ENCODE measurements around the gene ATRAID. TPM values are rescaled to one million over a fixed set of nuclear protein-coding genes. Genes with fewer than 3 reads are reported as not detected.

ATRAID gene
- total RNA-seq, 1 experiment from 2014 or later: 97.2 TPM

DNA sequence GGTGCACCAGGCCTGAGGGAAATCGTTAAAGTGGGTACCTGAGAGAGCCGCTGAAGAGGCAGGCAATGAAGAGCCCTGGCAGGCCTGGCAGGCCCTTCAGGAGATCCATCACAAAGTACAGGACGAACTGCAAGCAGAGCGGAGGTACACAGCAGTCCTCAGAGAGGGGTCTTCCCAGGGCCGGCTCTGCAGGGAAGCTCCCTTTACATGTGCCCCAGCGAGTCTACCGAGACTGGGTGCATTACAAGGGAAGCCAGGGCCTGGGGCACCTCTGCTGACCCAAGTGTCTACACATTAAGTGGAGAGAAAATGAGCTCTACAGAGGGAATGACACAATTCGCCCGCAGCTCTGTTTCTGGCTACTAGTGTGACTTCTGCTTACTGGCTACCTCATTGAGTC is 8.1 kb upstream of the ATRAID start:
- DNase-seq (ENCODE audit: low spot score) (no peak), ATAC-seq (no peak)
- TF ChIP-seq GRHL2 (CRISPR knock-in tag; IDR thresholded peaks at IDR 0.05; ENCODE audit: insufficient replicate concordance, severe bottlenecking) (no peak), KAT7 (CRISPR knock-in tag; IDR thresholded peaks at IDR 0.05; ENCODE audit: borderline replicate concordance) (no peak), RORB (CRISPR knock-in tag; IDR thresholded peaks at IDR 0.05) (no peak), ZNF671 (CRISPR knock-in tag; IDR thresholded peaks at IDR 0.05) (no peak), ZNF396 (CRISPR knock-in tag; IDR thresholded peaks at IDR 0.05; ENCODE audit: borderline replicate concordance) (no peak), TCF7 (CRISPR knock-in tag; IDR thresholded peaks at IDR 0.05; ENCODE audit: low read depth) (no peak), GTF2I (CRISPR knock-in tag; conservative IDR thresholded peaks at IDR 0.05) (no peak), TP53 (CRISPR knock-in tag; IDR thresholded peaks at IDR 0.05) (no peak), GABPB1 (CRISPR knock-in tag; IDR thresholded peaks at IDR 0.05) (no peak)
- TF ChIP-seq, protein P1, sequence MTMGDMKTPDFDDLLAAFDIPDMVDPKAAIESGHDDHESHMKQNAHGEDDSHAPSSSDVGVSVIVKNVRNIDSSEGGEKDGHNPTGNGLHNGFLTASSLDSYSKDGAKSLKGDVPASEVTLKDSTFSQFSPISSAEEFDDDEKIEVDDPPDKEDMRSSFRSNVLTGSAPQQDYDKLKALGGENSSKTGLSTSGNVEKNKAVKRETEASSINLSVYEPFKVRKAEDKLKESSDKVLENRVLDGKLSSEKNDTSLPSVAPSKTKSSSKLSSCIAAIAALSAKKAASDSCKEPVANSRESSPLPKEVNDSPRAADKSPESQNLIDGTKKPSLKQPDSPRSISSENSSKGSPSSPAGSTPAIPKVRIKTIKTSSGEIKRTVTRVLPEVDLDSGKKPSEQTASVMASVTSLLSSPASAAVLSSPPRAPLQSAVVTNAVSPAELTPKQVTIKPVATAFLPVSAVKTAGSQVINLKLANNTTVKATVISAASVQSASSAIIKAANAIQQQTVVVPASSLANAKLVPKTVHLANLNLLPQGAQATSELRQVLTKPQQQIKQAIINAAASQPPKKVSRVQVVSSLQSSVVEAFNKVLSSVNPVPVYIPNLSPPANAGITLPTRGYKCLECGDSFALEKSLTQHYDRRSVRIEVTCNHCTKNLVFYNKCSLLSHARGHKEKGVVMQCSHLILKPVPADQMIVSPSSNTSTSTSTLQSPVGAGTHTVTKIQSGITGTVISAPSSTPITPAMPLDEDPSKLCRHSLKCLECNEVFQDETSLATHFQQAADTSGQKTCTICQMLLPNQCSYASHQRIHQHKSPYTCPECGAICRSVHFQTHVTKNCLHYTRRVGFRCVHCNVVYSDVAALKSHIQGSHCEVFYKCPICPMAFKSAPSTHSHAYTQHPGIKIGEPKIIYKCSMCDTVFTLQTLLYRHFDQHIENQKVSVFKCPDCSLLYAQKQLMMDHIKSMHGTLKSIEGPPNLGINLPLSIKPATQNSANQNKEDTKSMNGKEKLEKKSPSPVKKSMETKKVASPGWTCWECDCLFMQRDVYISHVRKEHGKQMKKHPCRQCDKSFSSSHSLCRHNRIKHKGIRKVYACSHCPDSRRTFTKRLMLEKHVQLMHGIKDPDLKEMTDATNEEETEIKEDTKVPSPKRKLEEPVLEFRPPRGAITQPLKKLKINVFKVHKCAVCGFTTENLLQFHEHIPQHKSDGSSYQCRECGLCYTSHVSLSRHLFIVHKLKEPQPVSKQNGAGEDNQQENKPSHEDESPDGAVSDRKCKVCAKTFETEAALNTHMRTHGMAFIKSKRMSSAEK (CRISPR knock-in tag; IDR thresholded peaks at IDR 0.05; ENCODE audit: borderline replicate concordance): no peak
- TF ChIP-seq, protein P2, sequence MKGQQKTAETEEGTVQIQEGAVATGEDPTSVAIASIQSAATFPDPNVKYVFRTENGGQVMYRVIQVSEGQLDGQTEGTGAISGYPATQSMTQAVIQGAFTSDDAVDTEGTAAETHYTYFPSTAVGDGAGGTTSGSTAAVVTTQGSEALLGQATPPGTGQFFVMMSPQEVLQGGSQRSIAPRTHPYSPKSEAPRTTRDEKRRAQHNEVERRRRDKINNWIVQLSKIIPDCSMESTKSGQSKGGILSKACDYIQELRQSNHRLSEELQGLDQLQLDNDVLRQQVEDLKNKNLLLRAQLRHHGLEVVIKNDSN (CRISPR knock-in tag; IDR thresholded peaks at IDR 0.05): no peak
- TF ChIP-seq, protein P3, sequence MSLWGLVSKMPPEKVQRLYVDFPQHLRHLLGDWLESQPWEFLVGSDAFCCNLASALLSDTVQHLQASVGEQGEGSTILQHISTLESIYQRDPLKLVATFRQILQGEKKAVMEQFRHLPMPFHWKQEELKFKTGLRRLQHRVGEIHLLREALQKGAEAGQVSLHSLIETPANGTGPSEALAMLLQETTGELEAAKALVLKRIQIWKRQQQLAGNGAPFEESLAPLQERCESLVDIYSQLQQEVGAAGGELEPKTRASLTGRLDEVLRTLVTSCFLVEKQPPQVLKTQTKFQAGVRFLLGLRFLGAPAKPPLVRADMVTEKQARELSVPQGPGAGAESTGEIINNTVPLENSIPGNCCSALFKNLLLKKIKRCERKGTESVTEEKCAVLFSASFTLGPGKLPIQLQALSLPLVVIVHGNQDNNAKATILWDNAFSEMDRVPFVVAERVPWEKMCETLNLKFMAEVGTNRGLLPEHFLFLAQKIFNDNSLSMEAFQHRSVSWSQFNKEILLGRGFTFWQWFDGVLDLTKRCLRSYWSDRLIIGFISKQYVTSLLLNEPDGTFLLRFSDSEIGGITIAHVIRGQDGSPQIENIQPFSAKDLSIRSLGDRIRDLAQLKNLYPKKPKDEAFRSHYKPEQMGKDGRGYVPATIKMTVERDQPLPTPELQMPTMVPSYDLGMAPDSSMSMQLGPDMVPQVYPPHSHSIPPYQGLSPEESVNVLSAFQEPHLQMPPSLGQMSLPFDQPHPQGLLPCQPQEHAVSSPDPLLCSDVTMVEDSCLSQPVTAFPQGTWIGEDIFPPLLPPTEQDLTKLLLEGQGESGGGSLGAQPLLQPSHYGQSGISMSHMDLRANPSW (CRISPR knock-in tag; conservative IDR thresholded peaks at IDR 0.05; ENCODE audit: low read depth): no peak
- TF ChIP-seq, protein P4, sequence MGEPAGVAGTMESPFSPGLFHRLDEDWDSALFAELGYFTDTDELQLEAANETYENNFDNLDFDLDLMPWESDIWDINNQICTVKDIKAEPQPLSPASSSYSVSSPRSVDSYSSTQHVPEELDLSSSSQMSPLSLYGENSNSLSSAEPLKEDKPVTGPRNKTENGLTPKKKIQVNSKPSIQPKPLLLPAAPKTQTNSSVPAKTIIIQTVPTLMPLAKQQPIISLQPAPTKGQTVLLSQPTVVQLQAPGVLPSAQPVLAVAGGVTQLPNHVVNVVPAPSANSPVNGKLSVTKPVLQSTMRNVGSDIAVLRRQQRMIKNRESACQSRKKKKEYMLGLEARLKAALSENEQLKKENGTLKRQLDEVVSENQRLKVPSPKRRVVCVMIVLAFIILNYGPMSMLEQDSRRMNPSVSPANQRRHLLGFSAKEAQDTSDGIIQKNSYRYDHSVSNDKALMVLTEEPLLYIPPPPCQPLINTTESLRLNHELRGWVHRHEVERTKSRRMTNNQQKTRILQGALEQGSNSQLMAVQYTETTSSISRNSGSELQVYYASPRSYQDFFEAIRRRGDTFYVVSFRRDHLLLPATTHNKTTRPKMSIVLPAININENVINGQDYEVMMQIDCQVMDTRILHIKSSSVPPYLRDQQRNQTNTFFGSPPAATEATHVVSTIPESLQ (CRISPR knock-in tag; IDR thresholded peaks at IDR 0.05): no peak
- Mint-ChIP-seq H3K27me3 (ENCODE audit: low read depth) (no peaks in the 10 kb centered on the region), H3K4me3 (no peak overlapping the region), H3K36me3 (peaks cover 73% of the 10 kb centered on the region), H3K27ac (no peak overlapping the region), H3K4me1 (peaks cover 1% of the 10 kb centered on the region; the same call in 1 of the 2 replicates), H3K9me3 (no peaks in the 10 kb centered on the region)
- CTCF ChIA-PET: interaction anchor here (1.0 kb wide), 1 partner anchor 70 kb away, joined by 3 read pairs; no protein-coding TSS in a partner anchor
- POLR2A ChIA-PET: no interaction called here

DNA sequence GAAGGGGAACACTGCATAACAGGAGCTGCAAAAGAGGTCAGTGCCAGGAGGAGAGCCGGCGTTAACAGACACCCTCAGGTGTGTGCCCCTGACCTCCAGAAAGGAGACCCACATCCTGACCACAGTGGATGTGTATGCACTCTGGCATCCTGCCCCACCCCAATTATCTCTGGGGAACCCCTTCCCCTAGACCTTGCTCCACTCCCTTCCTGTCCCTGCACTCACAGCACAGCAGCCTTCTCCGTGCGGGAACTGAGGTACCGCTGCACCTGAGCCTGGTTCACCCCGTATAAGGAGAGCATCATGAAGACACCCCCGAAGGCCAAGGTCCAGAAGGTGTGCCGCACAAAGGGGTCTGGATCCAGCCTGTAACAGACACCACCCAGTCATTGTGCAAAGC is 7.3 kb upstream of the ATRAID start:
- no peak for ATAC-seq
- H3K27ac Mint-ChIP-seq: no peak overlapping the region
- CTCF ChIA-PET: no interaction called here
- H3K4me1 Mint-ChIP-seq: peaks cover 9% of the 10 kb centered on the region
- H3K9me3 Mint-ChIP-seq: no peaks in the 10 kb centered on the region
- H3K36me3 Mint-ChIP-seq: peaks cover 79% of the 10 kb centered on the region
- POLR2A ChIA-PET: no interaction called here
- DNase-seq (ENCODE audit: low spot score): no peak
- H3K27me3 Mint-ChIP-seq (ENCODE audit: low read depth): no peaks in the 10 kb centered on the region
- H3K4me3 Mint-ChIP-seq: no peak overlapping the region
- TF ChIP-seq ZNF416 (CRISPR knock-in tag; IDR thresholded peaks at IDR 0.05) (no peak), FOXK1 (CRISPR knock-in tag; IDR thresholded peaks at IDR 0.05) (no peak), ZNF232 (CRISPR knock-in tag; IDR thresholded peaks at IDR 0.05) (no peak), ZNF317 (CRISPR knock-in tag; IDR thresholded peaks at IDR 0.05; ENCODE audit: borderline replicate concordance, low read depth) (no peak), ZNF219 (CRISPR knock-in tag; IDR thresholded peaks at IDR 0.05; ENCODE audit: borderline replicate concordance) (no peak), SMAD3 (CRISPR knock-in tag; IDR thresholded peaks at IDR 0.05; ENCODE audit: borderline replicate concordance) (no peak), JUN (CRISPR knock-in tag; IDR thresholded peaks at IDR 0.05) (no peak), RORB (CRISPR knock-in tag; IDR thresholded peaks at IDR 0.05) (no peak)
- TF ChIP-seq, protein P5, sequence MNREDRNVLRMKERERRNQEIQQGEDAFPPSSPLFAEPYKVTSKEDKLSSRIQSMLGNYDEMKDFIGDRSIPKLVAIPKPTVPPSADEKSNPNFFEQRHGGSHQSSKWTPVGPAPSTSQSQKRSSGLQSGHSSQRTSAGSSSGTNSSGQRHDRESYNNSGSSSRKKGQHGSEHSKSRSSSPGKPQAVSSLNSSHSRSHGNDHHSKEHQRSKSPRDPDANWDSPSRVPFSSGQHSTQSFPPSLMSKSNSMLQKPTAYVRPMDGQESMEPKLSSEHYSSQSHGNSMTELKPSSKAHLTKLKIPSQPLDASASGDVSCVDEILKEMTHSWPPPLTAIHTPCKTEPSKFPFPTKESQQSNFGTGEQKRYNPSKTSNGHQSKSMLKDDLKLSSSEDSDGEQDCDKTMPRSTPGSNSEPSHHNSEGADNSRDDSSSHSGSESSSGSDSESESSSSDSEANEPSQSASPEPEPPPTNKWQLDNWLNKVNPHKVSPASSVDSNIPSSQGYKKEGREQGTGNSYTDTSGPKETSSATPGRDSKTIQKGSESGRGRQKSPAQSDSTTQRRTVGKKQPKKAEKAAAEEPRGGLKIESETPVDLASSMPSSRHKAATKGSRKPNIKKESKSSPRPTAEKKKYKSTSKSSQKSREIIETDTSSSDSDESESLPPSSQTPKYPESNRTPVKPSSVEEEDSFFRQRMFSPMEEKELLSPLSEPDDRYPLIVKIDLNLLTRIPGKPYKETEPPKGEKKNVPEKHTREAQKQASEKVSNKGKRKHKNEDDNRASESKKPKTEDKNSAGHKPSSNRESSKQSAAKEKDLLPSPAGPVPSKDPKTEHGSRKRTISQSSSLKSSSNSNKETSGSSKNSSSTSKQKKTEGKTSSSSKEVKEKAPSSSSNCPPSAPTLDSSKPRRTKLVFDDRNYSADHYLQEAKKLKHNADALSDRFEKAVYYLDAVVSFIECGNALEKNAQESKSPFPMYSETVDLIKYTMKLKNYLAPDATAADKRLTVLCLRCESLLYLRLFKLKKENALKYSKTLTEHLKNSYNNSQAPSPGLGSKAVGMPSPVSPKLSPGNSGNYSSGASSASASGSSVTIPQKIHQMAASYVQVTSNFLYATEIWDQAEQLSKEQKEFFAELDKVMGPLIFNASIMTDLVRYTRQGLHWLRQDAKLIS (CRISPR knock-in tag; IDR thresholded peaks at IDR 0.05; ENCODE audit: borderline replicate concordance): no peak
- TF ChIP-seq, protein P6, sequence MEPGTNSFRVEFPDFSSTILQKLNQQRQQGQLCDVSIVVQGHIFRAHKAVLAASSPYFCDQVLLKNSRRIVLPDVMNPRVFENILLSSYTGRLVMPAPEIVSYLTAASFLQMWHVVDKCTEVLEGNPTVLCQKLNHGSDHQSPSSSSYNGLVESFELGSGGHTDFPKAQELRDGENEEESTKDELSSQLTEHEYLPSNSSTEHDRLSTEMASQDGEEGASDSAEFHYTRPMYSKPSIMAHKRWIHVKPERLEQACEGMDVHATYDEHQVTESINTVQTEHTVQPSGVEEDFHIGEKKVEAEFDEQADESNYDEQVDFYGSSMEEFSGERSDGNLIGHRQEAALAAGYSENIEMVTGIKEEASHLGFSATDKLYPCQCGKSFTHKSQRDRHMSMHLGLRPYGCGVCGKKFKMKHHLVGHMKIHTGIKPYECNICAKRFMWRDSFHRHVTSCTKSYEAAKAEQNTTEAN (CRISPR knock-in tag; IDR thresholded peaks at IDR 0.05): no peak
